ENCODE data around the gene LRRC2. TPM values are rescaled to one million over a fixed set of nuclear protein-coding genes. Genes with fewer than 3 reads are reported as not detected.

LRRC2 gene
- total and polyA plus RNA-seq, 9 of the 15 experiments (the other 6 are each of a cell fraction or from before 2014, with no cell fraction given): 0.01 to 0.04 (median 0.03) TPM; not detected in 5

- TF ChIP-seq ZNF165 (CRISPR knock-in tag; IDR thresholded peaks at IDR 0.05; ENCODE audit: borderline replicate concordance) (no peak), SAFB (IDR thresholded peaks at IDR 0.05; ENCODE audit: borderline replicate concordance, low read depth, low read length) (no peak), HLTF (IDR thresholded peaks at IDR 0.05) (0 out of 2 replicates have a peak, but pooled peaks have one; percentile 16), NCOA1 (IDR thresholded peaks at IDR 0.05; ENCODE audit: low read depth) (no peak), TAF1 (IDR thresholded peaks at IDR 0.05; ENCODE audit: control insufficient read depth, extremely low read depth, insufficient read depth, low read length, severe bottlenecking) (no peak), GABPB1 (CRISPR knock-in tag; IDR thresholded peaks at IDR 0.05) (no peak), CEBPZ (IDR thresholded peaks at IDR 0.05; ENCODE audit: borderline replicate concordance, low read depth, low read length) (no peak), JUN (IDR thresholded peaks at IDR 0.05; ENCODE audit: borderline replicate concordance, low read depth, low read length) (no peak), JUN (CRISPR knock-in tag; IDR thresholded peaks at IDR 0.05; ENCODE audit: borderline replicate concordance) (no peak), JUNB (CRISPR knock-in tag; conservative IDR thresholded peaks at IDR 0.05) (no peak), GTF2A2 (tag; IDR thresholded peaks at IDR 0.05) (no peak), MLLT1 (IDR thresholded peaks at IDR 0.05) (peak in 1 of 2 experiments; percentile 29; a peak in 1 of 4 replicates), CEBPG (CRISPR knock-in tag; IDR thresholded peaks at IDR 0.05) (no peak), CEBPG (tag; conservative IDR thresholded peaks at IDR 0.05 in 1 of 2, IDR thresholded peaks at IDR 0.05 in 1 of 2) (no peak), MYC (IDR thresholded peaks at IDR 0.05; ENCODE audit: low read depth, low read length) (no peak), MYC (CRISPR knock-in tag; IDR thresholded peaks at IDR 0.05; ENCODE audit: borderline replicate concordance, low read depth) (no peak), ZBTB43 (CRISPR knock-in tag; IDR thresholded peaks at IDR 0.05) (no peak), E2F5 (CRISPR knock-in tag; IDR thresholded peaks at IDR 0.05) (no peak), SMARCE1 (IDR thresholded peaks at IDR 0.05) (0 out of 2 replicates have a peak, but pooled peaks have one; percentile 66), NR2C1 (IDR thresholded peaks at IDR 0.05) (no peak), NR2C1 (tag; IDR thresholded peaks at IDR 0.05) (no peak), TEAD2 (tag; IDR thresholded peaks at IDR 0.05) (no peak), GABPB2 (CRISPR knock-in tag; conservative IDR thresholded peaks at IDR 0.05) (no peak), RB1 (IDR thresholded peaks at IDR 0.05; ENCODE audit: low read depth) (no peak)
Observed at GRCh38 chr3:46542344-46542743, 23.8 kb downstream of the LRRC2 start (continued).
